AG20443 (cell line): Measurements from ENCODE around the gene CCDC97.
"Not testable (repeated sequence)": the region's sequence is repeated elsewhere in the genome, so short reads cannot be mapped to it uniquely, and the experiment has no call there.

Source experiments
- DNase-seq: peaks from one replicate; pipeline ENCODE4 v3.0.0; 2012; ENCODE audit warnings: low spot score, mixed read lengths

The CCDC97 gene

GRCh38 chr19:41339936-41340335 is 30.0 kb downstream of the CCDC97 start:
- peak; percentile 45 for DNase-seq

- no peak for DNase-seq
Measured at GRCh38 chr19:41341669-41342490, 31.9 kb downstream of the CCDC97 start.

GRCh38 chr19:41344162-41344561 is 34.2 kb downstream of the CCDC97 start:
- DNase-seq = no peak

GRCh38 chr19:41346916-41347315 is 36.9 kb downstream of the CCDC97 start:
- DNase-seq = not testable (repeated sequence)

- DNase-seq = no peak
Measured at GRCh38 chr19:41350735-41351338, 40.9 kb downstream of the CCDC97 start.

GRCh38 chr19:41351339-41352245 is 41.6 kb downstream of the CCDC97 start:
- peak; percentile 92 for DNase-seq

- no peak for DNase-seq
Measured at GRCh38 chr19:41352279-41352608, 42.3 kb downstream of the CCDC97 start.

GRCh38 chr19:41352609-41353465 is 42.9 kb downstream of the CCDC97 start:
- DNase-seq = peak; percentile 68

- peak; percentile 96 for DNase-seq
Measured at GRCh38 chr19:41353466-41354342, 43.7 kb downstream of the CCDC97 start, which contains the start of gene TGFB1. Gene TGFB1 (minus strand): TSS chr19:41353922. CDS start chr19:41353044, 878 bp downstream.

- DNase-seq = no peak
Measured at GRCh38 chr19:41354343-41354953, 44.5 kb downstream of the CCDC97 start.

GRCh38 chr19:41355035-41355434 is 45.1 kb downstream of the CCDC97 start:
- DNase-seq = no peak

- DNase-seq = no peak
Measured at GRCh38 chr19:41355802-41356201, 45.8 kb downstream of the CCDC97 start.

- DNase-seq = no peak
Measured at GRCh38 chr19:41356984-41357739, 47.2 kb downstream of the CCDC97 start.

- DNase-seq = no peak
Measured at GRCh38 chr19:41357746-41358145, 47.8 kb downstream of the CCDC97 start.

- no peak for DNase-seq
Measured at GRCh38 chr19:41359741-41360140, 49.8 kb downstream of the CCDC97 start.

- no peak for DNase-seq
Measured at GRCh38 chr19:41362143-41362847, 52.3 kb downstream of the CCDC97 start.

GRCh38 chr19:41363371-41363752 is 53.4 kb downstream of the CCDC97 start:
- no peak for DNase-seq

GRCh38 chr19:41363753-41364523 is 54.0 kb downstream of the CCDC97 start, which contains the start of gene B9D2:
Gene B9D2 (minus strand): TSS chr19:41364149. CDS start chr19:41363519, 630 bp downstream.
- DNase-seq = peak; percentile 98
